Endothelial cell of umbilical vein (primary cell): ENCODE measurements around the gene GREB1. TPM values are rescaled to one million over a fixed set of nuclear protein-coding genes. Genes with fewer than 3 reads are reported as not detected.
"Not testable (repeated sequence)": the region's sequence is repeated elsewhere in the genome, so short reads cannot be mapped to it uniquely, and the experiment has no call there.

Experiments
- BruUV-seq: library from RNA; stranded (reverse); fragments of 400-500 nt; replicated peaks from 2 replicates; lab custom pipeline; 2021; lab: Mats Ljungman, UMichigan
- CTCF ChIA-PET: fragments of 300-600, 350-600 bp; sonication (Branson Sonifier 250); formaldehyde crosslinking; loops from one replicate; lab custom pipeline; 2021; ENCODE audit warnings: antibody characterized with exemption, inconsistent platforms; lab: Charles Lee
- POLR2A ChIA-PET: fragments of 300-600, 350-600 bp; sonication (Branson Sonifier 250); formaldehyde crosslinking; loops from one replicate; lab custom pipeline; 2021; ENCODE audit warnings: antibody characterized with exemption, inconsistent platforms; lab: Charles Lee
- DNase-seq: peaks from one replicate; pipeline ENCODE4 v3.0.0-alpha.2; 2011; ENCODE audit warnings: low read depth, low spot score
- FAIRE-seq: peaks from 2 replicates; lab custom pipeline; 2011; peaks lifted over from hg19 to GRCh38; lab: Jason Lieb, UNC
- H2AFZ ChIP-seq: 2 replicates; pipeline ENCODE4 v1.6.0; 2012; ENCODE audit warnings: low read depth, low read length, control low read depth, inconsistent platforms
- H3K27ac ChIP-seq: 2 replicates; pipeline ENCODE4 v1.5.1; 2011; ENCODE audit warnings: low read depth, mild to moderate bottlenecking, control low read depth, low read length, moderate library complexity; ENCODE audit not compliant: insufficient read depth
- H3K27me3 ChIP-seq, 2 experiments: 2 replicates each; pipeline versions ENCODE4 v1.6.0 to v1.6.1; 2011; ENCODE audit warnings: low read length in 2 of 2, mixed read lengths in 1 of 2; ENCODE audit not compliant: control insufficient read depth in 2 of 2, insufficient read depth in 2 of 2
- H3K36me3 ChIP-seq, 2 experiments: 2 replicates in 1 of 2; 3 replicates in 1 of 2; pipeline ENCODE4 v1.5.1; 2011; ENCODE audit warnings: low read length in 2 of 2, mild to moderate bottlenecking in 1 of 2, moderate library complexity in 1 of 2; ENCODE audit not compliant: control insufficient read depth in 2 of 2, insufficient read depth in 2 of 2; ENCODE audit errors: extremely low read depth in 1 of 2
- H3K4me1 ChIP-seq: 3 replicates; pipeline ENCODE4 v1.5.1; 2011; ENCODE audit warnings: mild to moderate bottlenecking, low read length; ENCODE audit not compliant: control insufficient read depth, insufficient read depth; ENCODE audit errors: extremely low read depth
- H3K4me2 ChIP-seq: 2 replicates; pipeline ENCODE4 v1.6.1; 2011; ENCODE audit warnings: low read length, control low read depth, mixed read lengths; ENCODE audit not compliant: insufficient read depth
- H3K4me3 ChIP-seq, 3 experiments: fragments of 200-600 bp in 1 of 3; sonication (generic), shearing (Covaris generic) in 1 of 3; replicated peaks in 1 of 3; 2 replicates each; pipeline ENCODE4 v1.5.1; 2011 to 2016; ENCODE audit warnings: control low read depth in 3 of 3, low read length in 3 of 3, mild to moderate bottlenecking in 2 of 3, inconsistent platforms in 1 of 3, low read depth in 1 of 3, moderate library complexity in 1 of 3; ENCODE audit not compliant: insufficient read depth in 1 of 3
- H3K79me2 ChIP-seq: 2 replicates; pipeline ENCODE4 v1.6.0; 2012; ENCODE audit warnings: low read length, inconsistent platforms; ENCODE audit not compliant: control insufficient read depth, insufficient read depth
- H3K9ac ChIP-seq: replicated peaks from 2 replicates; pipeline ENCODE3; 2011; ENCODE audit warnings: low read length, control low read depth; ENCODE audit not compliant: insufficient read depth; ENCODE audit errors: extremely low read depth
- H3K9me1 ChIP-seq: replicated peaks from 3 replicates; pipeline ENCODE4 v1.6.0; 2011; ENCODE audit warnings: mild to moderate bottlenecking, low read length; ENCODE audit not compliant: control insufficient read depth, insufficient read depth; ENCODE audit errors: extremely low read depth
- H3K9me3 ChIP-seq: replicated peaks from 2 replicates; pipeline ENCODE4 v1.5.1; 2012; ENCODE audit warnings: low read length, inconsistent platforms; ENCODE audit not compliant: control insufficient read depth, insufficient read depth
- H4K20me1 ChIP-seq: replicated peaks from 2 replicates; pipeline ENCODE3; 2011; ENCODE audit warnings: mild to moderate bottlenecking, low read length; ENCODE audit not compliant: control insufficient read depth, insufficient read depth; ENCODE audit errors: extremely low read depth
- EZH2 ChIP-seq: IDR thresholded peaks from 2 replicates; pipeline ENCODE4 v1.6.1; 2012; ENCODE audit warnings: borderline replicate concordance, low read depth, mild to moderate bottlenecking, moderate library complexity, low read length, inconsistent platforms; ENCODE audit not compliant: severe bottlenecking
- FOS ChIP-seq: IDR thresholded peaks from 2 replicates; pipeline ENCODE4 v1.6.1; 2011; ENCODE audit warnings: mild to moderate bottlenecking, low read length, moderate library complexity, borderline replicate concordance; ENCODE audit not compliant: insufficient read depth
- GATA2 ChIP-seq: IDR thresholded peaks from 2 replicates; pipeline ENCODE4 v1.7.0; 2011; ENCODE audit warnings: low read depth, mild to moderate bottlenecking, moderate library complexity, mixed read lengths, low read length; ENCODE audit not compliant: insufficient read length, insufficient read depth
- JUN ChIP-seq: IDR thresholded peaks from 2 replicates; pipeline ENCODE4 v1.6.1; 2011; ENCODE audit warnings: borderline replicate concordance, low read depth; ENCODE audit not compliant: insufficient read length, insufficient read depth
- MYC ChIP-seq: IDR thresholded peaks from one replicate; pipeline ENCODE4 v1.6.1; 2011; ENCODE audit warnings: mild to moderate bottlenecking, low read depth, low read length
- POLR2A ChIP-seq: IDR thresholded peaks from 2 replicates; pipeline ENCODE4 v1.6.1; 2012; ENCODE audit warnings: low read depth, mild to moderate bottlenecking, control low read depth, low read length
- POLR2AphosphoS5 ChIP-seq: IDR thresholded peaks from 2 replicates; pipeline ENCODE4 v1.6.1; 2012; ENCODE audit warnings: low read depth, mild to moderate bottlenecking, control low read depth, low read length, moderate library complexity; ENCODE audit not compliant: insufficient read depth
- dilution Hi-C: fragments of 300-500 bp; cut with MboI; formaldehyde crosslinking; loops from one replicate; pipeline ENCODE4 v1.15.0; 2019; ENCODE audit warnings: low sequenced_read_pairs; ENCODE audit not compliant: extremely low pct_ligation_motif_present
- intact Hi-C: fragments of 100-400 bp; cut with micrococcal nuclease; formaldehyde crosslinking; loops from one replicate; pipeline ENCODE4 v1.10.0; 2022
- polyA plus RNA-seq, 4 experiments: library from polyadenylated mRNA; depleted of rRNA in 3 of 4; stranded (reverse) in 3 of 4; unstranded in 1 of 4; fragments of >200 nt; gene quantifications; 2 replicates each; pipeline versions ENCODE4 v1.2.1 to v1.2.3, GENCODE V29; 2011 to 2012; ENCODE audit warnings: missing spikeins in 1 of 4
- total RNA-seq: library from RNA; stranded (reverse); gene quantifications from 2 replicates; pipeline ENCODE4 v1.2.3, GENCODE V29; 2021
- TF ChIP-seq, protein P1 (sequence below), 2 donors: IDR thresholded peaks; 1 replicate in 1 of 2; 2 replicates in 1 of 2; pipeline ENCODE4 v1.5.1; 2011; ENCODE audit warnings: low read length in 2 of 2, mild to moderate bottlenecking in 2 of 2, moderate library complexity in 2 of 2, control low read depth in 1 of 2, inconsistent platforms in 1 of 2, low read depth in 1 of 2; ENCODE audit not compliant: insufficient read depth in 1 of 2; ENCODE audit errors: extremely low read depth in 1 of 2
- TF ChIP-seq, protein P2 (sequence below): IDR thresholded peaks from 2 replicates; pipeline ENCODE4 v1.6.1; 2011; ENCODE audit not compliant: insufficient read depth, insufficient read length

GREB1 gene
- total and polyA plus RNA-seq, 2 donors (not counting 3 experiments of a cell fraction or from before 2014, with no cell fraction given): 0.17 to 0.58 TPM

DNA sequence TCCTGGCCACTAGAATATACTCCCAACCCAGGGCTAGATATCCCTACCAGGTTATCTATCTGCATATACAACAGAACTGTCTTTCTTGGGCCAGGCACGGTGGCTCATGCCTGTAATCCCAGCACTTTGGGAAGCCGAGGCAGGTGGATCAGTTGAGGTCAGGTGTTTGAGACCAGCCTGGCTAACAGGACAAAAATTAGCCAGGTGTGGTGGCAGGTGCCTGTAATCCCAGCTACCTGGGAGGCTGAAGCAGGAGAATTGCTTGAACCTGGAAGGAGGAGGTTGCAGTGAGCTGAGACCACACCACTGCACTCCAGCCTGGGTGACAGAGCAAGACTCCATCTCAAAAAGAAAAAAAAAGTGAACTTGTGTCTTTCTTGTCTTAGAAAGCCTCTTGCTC lies 126.6 kb downstream of the GREB1 start:
- H3K9me1 ChIP-seq, BruUV-seq, dilution Hi-C loops, CTCF ChIA-PET, DNase-seq, H3K36me3 ChIP-seq, H3K9me3 ChIP-seq, intact Hi-C loops, POLR2A ChIA-PET, H3K27ac ChIP-seq, H3K4me1 ChIP-seq, H2AFZ ChIP-seq, H3K9ac ChIP-seq, H3K4me3 ChIP-seq, H4K20me1 ChIP-seq, H3K27me3 ChIP-seq, H3K79me2 ChIP-seq, FAIRE-seq, H3K4me2 ChIP-seq: not testable (repeated sequence)

DNA sequence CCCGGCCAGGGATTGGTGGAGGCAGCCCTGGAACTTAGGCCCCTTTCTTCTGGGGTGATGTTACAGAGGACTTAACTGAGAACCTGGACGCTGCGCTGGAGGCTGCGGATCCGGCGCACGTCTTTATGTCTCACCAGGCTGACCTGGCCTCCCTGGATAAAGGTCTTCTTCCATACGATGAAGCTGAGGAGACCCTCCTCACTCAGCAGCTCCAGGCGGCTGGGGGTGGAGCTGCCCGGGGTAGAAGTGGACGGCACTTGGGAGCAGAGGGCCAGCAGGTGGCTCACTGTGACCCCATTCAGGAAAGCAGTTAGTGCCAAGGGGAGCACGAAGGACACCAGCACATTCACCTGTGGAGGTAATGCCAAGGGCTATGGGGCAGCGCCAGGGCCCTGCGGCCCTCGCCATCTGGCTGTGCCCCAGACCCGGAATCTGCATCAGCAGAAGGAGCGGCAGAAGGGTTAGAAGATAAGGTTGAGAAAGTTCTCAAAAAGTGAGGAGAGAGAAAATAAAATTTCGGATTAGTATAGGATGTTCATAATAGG lies 128.1 kb downstream of the GREB1 start:
- Histone ChIP-seq H4K20me1 (no peaks in the 10 kb centered on the region), H3K4me1 (no peaks in the 10 kb centered on the region), H3K36me3 (no peaks in the 10 kb centered on the region), H2AFZ (no peak overlapping the region), H3K27ac (no peak overlapping the region), H3K27me3 (no peaks in the 10 kb centered on the region), H3K79me2 (no peaks in the 10 kb centered on the region), H3K4me2 (no peak overlapping the region), H3K9ac (no peak overlapping the region), H3K9me1 (no peaks in the 10 kb centered on the region), H3K4me3 (no peak overlapping the region), H3K9me3 (no peaks in the 10 kb centered on the region)
- DNase-seq (no peak), FAIRE-seq (no peak)
- no TSS peak for BruUV-seq
- dilution Hi-C loops (no loop called here), intact Hi-C loops (no loop called here)
- no peak for TF ChIP-seq MYC
- TF ChIP-seq JUN: no peak
- TF ChIP-seq, protein P1, sequence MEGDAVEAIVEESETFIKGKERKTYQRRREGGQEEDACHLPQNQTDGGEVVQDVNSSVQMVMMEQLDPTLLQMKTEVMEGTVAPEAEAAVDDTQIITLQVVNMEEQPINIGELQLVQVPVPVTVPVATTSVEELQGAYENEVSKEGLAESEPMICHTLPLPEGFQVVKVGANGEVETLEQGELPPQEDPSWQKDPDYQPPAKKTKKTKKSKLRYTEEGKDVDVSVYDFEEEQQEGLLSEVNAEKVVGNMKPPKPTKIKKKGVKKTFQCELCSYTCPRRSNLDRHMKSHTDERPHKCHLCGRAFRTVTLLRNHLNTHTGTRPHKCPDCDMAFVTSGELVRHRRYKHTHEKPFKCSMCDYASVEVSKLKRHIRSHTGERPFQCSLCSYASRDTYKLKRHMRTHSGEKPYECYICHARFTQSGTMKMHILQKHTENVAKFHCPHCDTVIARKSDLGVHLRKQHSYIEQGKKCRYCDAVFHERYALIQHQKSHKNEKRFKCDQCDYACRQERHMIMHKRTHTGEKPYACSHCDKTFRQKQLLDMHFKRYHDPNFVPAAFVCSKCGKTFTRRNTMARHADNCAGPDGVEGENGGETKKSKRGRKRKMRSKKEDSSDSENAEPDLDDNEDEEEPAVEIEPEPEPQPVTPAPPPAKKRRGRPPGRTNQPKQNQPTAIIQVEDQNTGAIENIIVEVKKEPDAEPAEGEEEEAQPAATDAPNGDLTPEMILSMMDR (IDR thresholded peaks at IDR 0.05; ENCODE audit: extremely low read depth in 1 of 2, insufficient read depth in 1 of 2, low read depth in 1 of 2, low read length in 2 of 2): no peak
- no peak for TF ChIP-seq POLR2A
- TF ChIP-seq EZH2: no peak
- TF ChIP-seq, protein P2, sequence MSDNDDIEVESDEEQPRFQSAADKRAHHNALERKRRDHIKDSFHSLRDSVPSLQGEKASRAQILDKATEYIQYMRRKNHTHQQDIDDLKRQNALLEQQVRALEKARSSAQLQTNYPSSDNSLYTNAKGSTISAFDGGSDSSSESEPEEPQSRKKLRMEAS: no peak
- TF ChIP-seq FOS: no peak
- no peak for TF ChIP-seq GATA2
- no peak for TF ChIP-seq POLR2AphosphoS5
- CTCF ChIA-PET: no interaction called here
- POLR2A ChIA-PET: no interaction called here
